Measurements from ENCODE around the gene MAP7D1. TPM values are rescaled to one million over a fixed set of nuclear protein-coding genes. Genes with fewer than 3 reads are reported as not detected.
A peak's percentile ranks its signal among the peaks of the same experiment; 100 is the strongest.
"Not testable (repeated sequence)": the region's sequence is repeated elsewhere in the genome, so short reads cannot be mapped to it uniquely, and the experiment has no call there.

The MAP7D1 gene
- total RNA-seq, 6 experiments from 2014 or later: 202 to 234 (median 210) TPM

- Mint-ChIP-seq H3K36me3 (ENCODE audit: low read depth) (no peaks in the 10 kb centered on the region), H3K9me3 (no peaks in the 10 kb centered on the region), H3K4me1 (ENCODE audit: low read depth) (peaks cover 17% of the 10 kb centered on the region), H3K4me3 (no peak overlapping the region), H3K27me3 (ENCODE audit: insufficient read depth) (peaks cover 1% of the 10 kb centered on the region; the same call in 1 of the 2 replicates), H3K27ac (no peak overlapping the region)
- no peak for TF ChIP-seq CTCF (IDR thresholded peaks at IDR 0.05)
- DNase-seq: no peak
These were observed 55.9 kb downstream of the MAP7D1 start for GRCh38 chr1:36211841-36212240.

GRCh38 chr1:36212782-36213181, 56.8 kb downstream of the MAP7D1 start:
- Mint-ChIP-seq H3K27ac (no peak overlapping the region), H3K4me3 (no peak overlapping the region)
- DNase-seq: no peak

GRCh38 chr1:36217670-36218069, 61.7 kb downstream of the MAP7D1 start:
- H3K36me3 Mint-ChIP-seq (ENCODE audit: low read depth): no peaks in the 10 kb centered on the region
- peak; percentile 29 for DNase-seq
- H3K4me3 Mint-ChIP-seq: no peak overlapping the region
- peak overlapping the region; percentile 40; the same call in 1 of the 2 replicates for H3K27ac Mint-ChIP-seq
- peak; percentile 68 for TF ChIP-seq CTCF (IDR thresholded peaks at IDR 0.05)
- no peaks in the 10 kb centered on the region for H3K9me3 Mint-ChIP-seq
- H3K27me3 Mint-ChIP-seq (ENCODE audit: insufficient read depth): no peaks in the 10 kb centered on the region
- H3K4me1 Mint-ChIP-seq (ENCODE audit: low read depth): peaks cover 6% of the 10 kb centered on the region

More at GRCh38 chr1:36212782-36213181, 56.8 kb downstream of the MAP7D1 start:
- H3K9me3 Mint-ChIP-seq: no peaks in the 10 kb centered on the region
- H3K36me3 Mint-ChIP-seq (ENCODE audit: low read depth): no peaks in the 10 kb centered on the region
- TF ChIP-seq CTCF (IDR thresholded peaks at IDR 0.05): no peak
- H3K27me3 Mint-ChIP-seq (ENCODE audit: insufficient read depth): peaks cover 1% of the 10 kb centered on the region; the same call in 1 of the 2 replicates
- H3K4me1 Mint-ChIP-seq (ENCODE audit: low read depth): peaks cover 9% of the 10 kb centered on the region

- H3K4me3 Mint-ChIP-seq; H3K27ac Mint-ChIP-seq; H3K27me3 Mint-ChIP-seq (ENCODE audit: insufficient read depth); H3K9me3 Mint-ChIP-seq; DNase-seq: not testable (repeated sequence)
- peaks cover 20% of the 10 kb centered on the region for H3K36me3 Mint-ChIP-seq (ENCODE audit: low read depth)
- H3K4me1 Mint-ChIP-seq (ENCODE audit: low read depth): peaks cover 23% of the 10 kb centered on the region
These were observed 65.9 kb downstream of the MAP7D1 start for GRCh38 chr1:36221901-36222300.

GRCh38 chr1:36222481-36223380, 66.8 kb downstream of the MAP7D1 start:
- H3K4me3 Mint-ChIP-seq: peak overlapping the region; percentile 99

More at GRCh38 chr1:36222481-36223380, 66.8 kb downstream of the MAP7D1 start:
- no peaks in the 10 kb centered on the region for H3K9me3 Mint-ChIP-seq
- peaks cover 27% of the 10 kb centered on the region for H3K36me3 Mint-ChIP-seq (ENCODE audit: low read depth)
- DNase-seq: no peak
- no peak for TF ChIP-seq CTCF (IDR thresholded peaks at IDR 0.05)
- peaks cover 31% of the 10 kb centered on the region for H3K4me1 Mint-ChIP-seq (ENCODE audit: low read depth)
- H3K27me3 Mint-ChIP-seq (ENCODE audit: insufficient read depth): peaks cover 4% of the 10 kb centered on the region
- peak overlapping the region; percentile 100 for H3K27ac Mint-ChIP-seq
